Measurements from ENCODE around the gene IER5L.

The IER5L gene

GRCh38 chr9:129185991-129186390, 7.9 kb upstream of the IER5L start:
- Histone ChIP-seq H2AFZ (ENCODE audit: low read depth, low read length) (no peak overlapping the region), H3K4me2 (ENCODE audit: low read length, poor library complexity, severe bottlenecking) (no peak overlapping the region), H3K4me1 (ENCODE audit: control insufficient read depth, insufficient read depth, low read depth, low read length) (peaks cover 18% of the 10 kb centered on the region), H3K27ac (ENCODE audit: low read length, poor library complexity, severe bottlenecking) (no peak overlapping the region), H3K9me3 (ENCODE audit: control insufficient read depth, low read length) (peaks cover 7% of the 10 kb centered on the region), H3K79me1 (replicated peaks; ENCODE audit: low read length, poor library complexity, severe bottlenecking) (no peaks in the 10 kb centered on the region), H3K18ac (ENCODE audit: low read depth in 1 of 2, low read length in 2 of 2) (peak overlapping the region in 1 of 2 experiments; percentile 69), H3K36me3 (ENCODE audit: control insufficient read depth in 1 of 2, insufficient read depth in 2 of 2, low read depth in 1 of 2, low read length in 2 of 2) (no peaks in the 10 kb centered on the region), H3K14ac (ENCODE audit: low read length in 2 of 2) (peak overlapping the region in 1 of 2 experiments; percentile 94), H4K91ac (ENCODE audit: low read length) (no peak overlapping the region), H2BK12ac (ENCODE audit: low read length in 2 of 2) (no peak overlapping the region), H3K4me3 (ENCODE audit: insufficient read depth in 1 of 2, low read depth in 1 of 2, low read length in 2 of 2) (no peak overlapping the region), H2BK15ac (ENCODE audit: low read depth, poor library complexity, severe bottlenecking) (no peak overlapping the region), H2BK5ac (ENCODE audit: low read depth, low read length, poor library complexity, severe bottlenecking) (no peak overlapping the region), H3K27me3 (ENCODE audit: control insufficient read depth in 1 of 2, insufficient read depth in 1 of 2, low read length in 2 of 2) (no peaks in the 10 kb centered on the region), H2BK120ac (ENCODE audit: low read depth, low read length) (peak overlapping the region; percentile 8), H3K23ac (ENCODE audit: low read length in 2 of 2) (no peak overlapping the region), H3K4ac (ENCODE audit: low read depth in 1 of 2, low read length in 2 of 2) (peak overlapping the region in 1 of 2 experiments; percentile 27), H4K8ac (ENCODE audit: low read length) (no peak overlapping the region), H2AK5ac (ENCODE audit: low read length, severe bottlenecking) (no peak overlapping the region), H3K9ac (ENCODE audit: low read length) (no peak overlapping the region)
- 65% methylated on average over 10 of the region's 10 CpGs for WGBS
- peak; percentile 33 for DNase-seq

GRCh38 chr9:129185402-129185801, 7.3 kb upstream of the IER5L start:
- Histone ChIP-seq H3K9me3 (ENCODE audit: control insufficient read depth, low read length) (peaks cover 7% of the 10 kb centered on the region), H3K18ac (ENCODE audit: low read depth in 1 of 2, low read length in 2 of 2) (peak overlapping the region in 1 of 2 experiments; percentile 69), H3K4me1 (ENCODE audit: control insufficient read depth, insufficient read depth, low read depth, low read length) (peaks cover 18% of the 10 kb centered on the region), H3K27ac (ENCODE audit: low read length, poor library complexity, severe bottlenecking) (no peak overlapping the region), H3K14ac (ENCODE audit: low read length in 2 of 2) (peak overlapping the region in 1 of 2 experiments; percentile 94), H3K4ac (ENCODE audit: low read depth in 1 of 2, low read length in 2 of 2) (no peak overlapping the region), H3K79me1 (replicated peaks; ENCODE audit: low read length, poor library complexity, severe bottlenecking) (no peaks in the 10 kb centered on the region), H3K27me3 (ENCODE audit: control insufficient read depth in 1 of 2, insufficient read depth in 1 of 2, low read length in 2 of 2) (no peaks in the 10 kb centered on the region), H2BK12ac (ENCODE audit: low read length in 2 of 2) (peak overlapping the region in 1 of 2 experiments; percentile 35), H4K91ac (ENCODE audit: low read length) (peak overlapping the region; percentile 76), H2AK5ac (ENCODE audit: low read length, severe bottlenecking) (no peak overlapping the region), H2BK15ac (ENCODE audit: low read depth, poor library complexity, severe bottlenecking) (no peak overlapping the region), H4K8ac (ENCODE audit: low read length) (no peak overlapping the region), H3K4me3 (ENCODE audit: insufficient read depth in 1 of 2, low read depth in 1 of 2, low read length in 2 of 2) (no peak overlapping the region), H2AFZ (ENCODE audit: low read depth, low read length) (no peak overlapping the region), H3K9ac (ENCODE audit: low read length) (no peak overlapping the region), H3K4me2 (ENCODE audit: low read length, poor library complexity, severe bottlenecking) (no peak overlapping the region), H3K23ac (ENCODE audit: low read length in 2 of 2) (no peak overlapping the region), H2BK120ac (ENCODE audit: low read depth, low read length) (no peak overlapping the region), H2BK5ac (ENCODE audit: low read depth, low read length, poor library complexity, severe bottlenecking) (no peak overlapping the region), H3K36me3 (ENCODE audit: control insufficient read depth in 1 of 2, insufficient read depth in 2 of 2, low read depth in 1 of 2, low read length in 2 of 2) (no peaks in the 10 kb centered on the region)
- 96% methylated on average over 6 of the region's 6 CpGs for WGBS
- DNase-seq, result no peak

- H4K8ac ChIP-seq (ENCODE audit: low read length), result peak overlapping the region; percentile 2
- H2BK15ac ChIP-seq (ENCODE audit: low read depth, poor library complexity, severe bottlenecking), result no peak overlapping the region
- H3K4ac ChIP-seq (ENCODE audit: low read depth in 1 of 2, low read length in 2 of 2), result peak overlapping the region in 1 of 2 experiments; percentile 47
- H3K9me3 ChIP-seq (ENCODE audit: control insufficient read depth, low read length), result peaks cover 7% of the 10 kb centered on the region
- H3K27ac ChIP-seq (ENCODE audit: low read length, poor library complexity, severe bottlenecking), result no peak overlapping the region
- H2AK5ac ChIP-seq (ENCODE audit: low read length, severe bottlenecking), result no peak overlapping the region
- H3K79me1 ChIP-seq (replicated peaks; ENCODE audit: low read length, poor library complexity, severe bottlenecking), result no peaks in the 10 kb centered on the region
- H2AFZ ChIP-seq (ENCODE audit: low read depth, low read length), result no peak overlapping the region
- peak overlapping the region; percentile 45 for H4K91ac ChIP-seq (ENCODE audit: low read length)
- H3K36me3 ChIP-seq (ENCODE audit: control insufficient read depth in 1 of 2, insufficient read depth in 2 of 2, low read depth in 1 of 2, low read length in 2 of 2), result no peaks in the 10 kb centered on the region
- peak overlapping the region in 1 of 2 experiments; percentile 70 for H2BK12ac ChIP-seq (ENCODE audit: low read length in 2 of 2)
- peaks cover 18% of the 10 kb centered on the region for H3K4me1 ChIP-seq (ENCODE audit: control insufficient read depth, insufficient read depth, low read depth, low read length)
- no peak overlapping the region for H3K4me3 ChIP-seq (ENCODE audit: insufficient read depth in 1 of 2, low read depth in 1 of 2, low read length in 2 of 2)
- H3K27me3 ChIP-seq (ENCODE audit: control insufficient read depth in 1 of 2, insufficient read depth in 1 of 2, low read length in 2 of 2), result no peaks in the 10 kb centered on the region
- H2BK120ac ChIP-seq (ENCODE audit: low read depth, low read length), result peak overlapping the region; percentile 21
- peak overlapping the region; percentile 6 to 83 for H3K18ac ChIP-seq (ENCODE audit: low read depth in 1 of 2, low read length in 2 of 2)
- peak; percentile 27 for DNase-seq
- no peak overlapping the region for H3K4me2 ChIP-seq (ENCODE audit: low read length, poor library complexity, severe bottlenecking)
- WGBS, result 34% methylated on average over 5 of the region's 9 CpGs
- H2BK5ac ChIP-seq (ENCODE audit: low read depth, low read length, poor library complexity, severe bottlenecking), result no peak overlapping the region
- H3K9ac ChIP-seq (ENCODE audit: low read length), result peak overlapping the region; percentile 12
- H3K23ac ChIP-seq (ENCODE audit: low read length in 2 of 2), result no peak overlapping the region
- H3K14ac ChIP-seq (ENCODE audit: low read length in 2 of 2), result peak overlapping the region in 1 of 2 experiments; percentile 30
Observed at GRCh38 chr9:129184596-129185122, 6.6 kb upstream of the IER5L start.

- Histone ChIP-seq H3K9me3 (ENCODE audit: control insufficient read depth, low read length) (peaks cover 7% of the 10 kb centered on the region), H4K91ac (ENCODE audit: low read length) (peak overlapping the region; percentile 45)
- 60% methylated on average over 7 of the region's 7 CpGs for WGBS
Observed at GRCh38 chr9:129184219-129184524, 6.1 kb upstream of the IER5L start.

More at GRCh38 chr9:129184219-129184524, 6.1 kb upstream of the IER5L start:
- no peaks in the 10 kb centered on the region for H3K36me3 ChIP-seq (ENCODE audit: control insufficient read depth in 1 of 2, insufficient read depth in 2 of 2, low read depth in 1 of 2, low read length in 2 of 2)
- no peak overlapping the region for H3K27ac ChIP-seq (ENCODE audit: low read length, poor library complexity, severe bottlenecking)
- H3K4me2 ChIP-seq (ENCODE audit: low read length, poor library complexity, severe bottlenecking), result no peak overlapping the region
- no peak overlapping the region for H2BK15ac ChIP-seq (ENCODE audit: low read depth, poor library complexity, severe bottlenecking)
- no peak overlapping the region for H2AK5ac ChIP-seq (ENCODE audit: low read length, severe bottlenecking)
- no peak for DNase-seq
- peak overlapping the region in 1 of 2 experiments; percentile 61 for H2BK12ac ChIP-seq (ENCODE audit: low read length in 2 of 2)
- H2BK5ac ChIP-seq (ENCODE audit: low read depth, low read length, poor library complexity, severe bottlenecking), result no peak overlapping the region
- peaks cover 18% of the 10 kb centered on the region for H3K4me1 ChIP-seq (ENCODE audit: control insufficient read depth, insufficient read depth, low read depth, low read length)
- H3K4ac ChIP-seq (ENCODE audit: low read depth in 1 of 2, low read length in 2 of 2), result peak overlapping the region in 1 of 2 experiments; percentile 4
- no peak overlapping the region for H2AFZ ChIP-seq (ENCODE audit: low read depth, low read length)
- peak overlapping the region in 1 of 2 experiments; percentile 30 for H3K14ac ChIP-seq (ENCODE audit: low read length in 2 of 2)
- no peak overlapping the region for H2BK120ac ChIP-seq (ENCODE audit: low read depth, low read length)
- peak overlapping the region; percentile 2 for H4K8ac ChIP-seq (ENCODE audit: low read length)
- H3K9ac ChIP-seq (ENCODE audit: low read length), result peak overlapping the region; percentile 12
- H3K18ac ChIP-seq (ENCODE audit: low read depth in 1 of 2, low read length in 2 of 2), result peak overlapping the region; percentile 6 to 83
- no peaks in the 10 kb centered on the region for H3K27me3 ChIP-seq (ENCODE audit: control insufficient read depth in 1 of 2, insufficient read depth in 1 of 2, low read length in 2 of 2)
- peaks cover 4% of the 10 kb centered on the region for H3K79me1 ChIP-seq (replicated peaks; ENCODE audit: low read length, poor library complexity, severe bottlenecking)
- H3K23ac ChIP-seq (ENCODE audit: low read length in 2 of 2), result no peak overlapping the region
- H3K4me3 ChIP-seq (ENCODE audit: insufficient read depth in 1 of 2, low read depth in 1 of 2, low read length in 2 of 2), result no peak overlapping the region

Data from mesenchymal stem cell (in vitro differentiated cells and primary cell).